ENCODE measurements around the gene RHBDF2.

- TF ChIP-seq CTCF (IDR thresholded peaks at IDR 0.05), result no peak
- no peak for TF ChIP-seq POLR2A (IDR thresholded peaks at IDR 0.05)
Measured at GRCh38 chr17:76432712-76433336, 68.4 kb downstream of the RHBDF2 start.

Data from uterus (tissue), 2 donors.